HG03457 (cell line): ENCODE results near the gene ACYP2.
A peak's percentile ranks its signal among the peaks of the same experiment; 100 is the strongest.
"Not testable (repeated sequence)": the region's sequence is repeated elsewhere in the genome, so short reads cannot be mapped to it uniquely, and the experiment has no call there.

Experiments
- ATAC-seq: cut with Tn5 transposase; IDR thresholded peaks from one replicate; pipeline ENCODE4 v1.9.1; 2021; ENCODE audit warnings: moderate number of reproducible peaks; ENCODE audit not compliant: unreplicated experiment

Gene ACYP2

DNA sequence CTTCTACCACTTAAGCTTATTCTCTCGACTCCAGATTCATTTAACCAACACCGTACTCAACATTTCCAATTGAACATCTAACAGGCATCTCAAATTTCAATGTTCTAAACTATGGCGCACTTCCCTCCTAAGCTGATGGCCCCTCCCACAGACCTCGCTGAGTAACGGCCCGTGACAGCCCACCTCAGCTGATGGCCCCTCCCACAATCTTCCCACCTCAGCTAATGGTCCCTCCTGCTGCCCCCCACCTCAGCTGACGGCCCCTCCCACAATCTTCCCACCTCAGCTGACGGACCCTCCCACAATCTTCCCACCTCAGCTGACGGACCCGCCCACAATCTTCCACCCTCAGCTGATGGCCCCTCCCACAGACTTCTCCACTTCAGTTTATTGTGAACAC, 197.7 kb downstream of the ACYP2 start:
- ATAC-seq = no peak

DNA sequence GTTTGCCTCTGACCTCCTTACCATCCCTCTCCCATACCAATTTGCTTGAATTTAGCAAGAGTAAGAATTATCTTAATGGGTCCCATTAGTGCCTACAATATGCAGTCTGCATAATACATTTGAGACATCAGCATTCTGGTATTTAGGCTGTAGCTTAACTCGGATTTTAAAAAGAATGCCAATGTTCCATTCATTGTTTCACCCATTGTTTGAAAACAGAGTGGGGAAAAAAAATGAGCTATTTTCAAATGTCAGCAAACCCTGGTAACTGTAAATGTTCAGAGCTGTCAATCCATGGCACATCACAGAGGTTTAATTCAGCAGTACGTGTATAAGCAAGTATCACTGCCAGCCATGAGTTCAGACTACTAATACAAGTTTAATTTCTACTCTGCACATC, 202.6 kb downstream of the ACYP2 start:
- no peak for ATAC-seq

DNA sequence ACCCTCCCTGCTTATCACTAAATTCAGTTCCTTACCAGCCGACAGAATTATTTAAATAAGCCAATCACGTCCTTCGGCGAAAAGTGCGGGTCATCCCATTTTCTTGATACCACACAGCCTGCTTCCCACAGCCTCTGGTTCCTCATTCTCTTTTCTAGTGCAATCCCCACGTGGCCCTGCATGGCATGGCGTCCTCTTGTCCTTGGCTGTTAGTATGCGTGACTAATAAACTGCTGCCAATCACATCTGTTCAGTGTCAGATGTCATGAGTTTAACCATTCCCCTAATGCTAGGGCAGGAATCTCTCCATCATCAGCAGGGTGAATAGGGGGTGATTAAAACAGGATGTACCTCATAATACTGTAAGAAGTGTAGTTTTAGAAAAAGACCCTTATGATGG, 203.4 kb downstream of the ACYP2 start:
- no peak for ATAC-seq

DNA sequence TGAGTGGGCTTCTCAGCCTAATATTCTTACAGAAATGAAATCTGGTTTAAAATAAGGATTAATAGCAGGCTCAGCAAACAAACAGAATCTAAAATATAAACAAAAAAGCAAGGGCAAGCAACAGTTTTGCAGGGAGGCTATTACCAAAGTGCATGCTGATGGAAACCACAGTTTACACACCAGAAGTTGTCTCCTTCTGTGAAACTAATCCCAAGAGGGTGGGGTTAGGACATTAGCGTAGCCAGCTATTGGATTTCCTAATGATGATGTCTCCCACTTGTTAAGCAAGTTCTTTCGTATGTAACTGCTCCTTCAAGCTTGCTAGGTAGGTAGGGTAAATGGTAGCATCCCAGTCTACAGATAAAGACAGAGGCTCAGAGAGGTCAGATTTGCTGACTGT, 205.6 kb downstream of the ACYP2 start:
- no peak for ATAC-seq

DNA sequence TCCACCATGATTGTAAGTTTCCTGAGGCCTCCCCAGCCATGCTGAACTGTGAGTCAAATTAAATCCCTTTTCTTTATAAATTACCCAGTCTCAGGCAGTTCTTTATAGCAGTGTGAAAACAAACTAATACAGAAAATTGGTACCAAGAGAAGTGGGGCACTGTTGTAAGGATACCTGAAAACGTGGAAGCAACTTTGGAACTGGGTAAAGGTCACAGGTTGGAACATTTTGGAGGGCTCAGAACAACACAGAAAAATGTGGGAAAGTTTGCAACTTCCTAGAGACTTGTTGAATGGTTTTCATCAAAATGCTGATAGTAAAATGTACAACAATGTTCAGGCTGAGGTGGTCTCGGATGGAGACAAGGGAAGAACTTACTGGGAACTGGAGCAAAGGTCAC, 209.1 kb downstream of the ACYP2 start:
- not testable (repeated sequence) for ATAC-seq

DNA sequence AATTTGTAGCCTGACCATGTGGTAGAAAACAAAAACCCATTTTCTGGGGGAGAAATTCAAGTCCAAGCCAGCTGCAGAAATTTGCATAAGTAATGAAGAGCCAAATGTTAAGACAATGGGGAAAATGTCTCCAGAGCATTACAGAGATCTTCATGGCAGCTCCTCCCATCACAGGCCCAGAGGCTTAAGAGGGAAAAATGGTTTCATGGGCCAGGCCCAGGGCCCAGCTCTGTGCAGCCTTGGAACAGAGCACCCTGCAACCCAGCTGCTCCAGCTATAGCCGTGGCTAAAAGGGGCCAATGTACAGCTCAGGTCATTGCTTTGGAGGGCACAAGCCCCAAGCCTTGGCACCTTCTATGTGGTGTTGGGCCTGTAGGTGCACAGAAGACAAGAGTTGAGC, 209.7 kb downstream of the ACYP2 start:
- no peak for ATAC-seq

DNA sequence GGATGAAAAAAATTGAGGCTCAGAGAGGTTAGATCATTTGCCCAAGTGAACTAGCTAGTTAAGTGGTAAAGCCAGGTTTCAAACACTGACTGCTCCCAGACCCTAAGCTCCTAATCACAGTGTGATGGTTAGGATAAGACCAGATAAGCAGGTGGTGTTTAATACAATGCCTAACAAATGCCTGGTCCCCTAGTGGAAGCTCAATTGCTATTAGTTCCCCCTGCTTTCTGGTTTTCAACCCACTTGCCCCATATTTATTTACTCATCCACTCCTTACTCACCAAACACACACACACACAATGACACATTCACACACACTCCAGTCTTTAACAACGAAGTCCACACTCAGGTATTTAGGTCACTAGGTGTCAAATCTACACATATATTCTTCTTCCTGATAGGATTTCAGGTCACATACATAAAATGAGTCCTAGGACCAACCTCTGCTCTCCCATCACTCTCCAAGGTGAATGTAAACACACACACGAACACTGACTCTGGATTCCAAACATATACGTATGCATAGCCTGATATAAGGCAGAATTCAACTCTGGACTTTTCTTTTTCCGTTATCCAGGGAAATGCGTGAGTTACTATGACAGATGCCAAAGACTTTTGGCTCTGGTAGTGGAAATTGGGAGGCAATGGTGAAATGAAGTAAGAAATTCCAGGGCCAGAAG, 214.2 kb downstream of the ACYP2 start:
- no peak for ATAC-seq

DNA sequence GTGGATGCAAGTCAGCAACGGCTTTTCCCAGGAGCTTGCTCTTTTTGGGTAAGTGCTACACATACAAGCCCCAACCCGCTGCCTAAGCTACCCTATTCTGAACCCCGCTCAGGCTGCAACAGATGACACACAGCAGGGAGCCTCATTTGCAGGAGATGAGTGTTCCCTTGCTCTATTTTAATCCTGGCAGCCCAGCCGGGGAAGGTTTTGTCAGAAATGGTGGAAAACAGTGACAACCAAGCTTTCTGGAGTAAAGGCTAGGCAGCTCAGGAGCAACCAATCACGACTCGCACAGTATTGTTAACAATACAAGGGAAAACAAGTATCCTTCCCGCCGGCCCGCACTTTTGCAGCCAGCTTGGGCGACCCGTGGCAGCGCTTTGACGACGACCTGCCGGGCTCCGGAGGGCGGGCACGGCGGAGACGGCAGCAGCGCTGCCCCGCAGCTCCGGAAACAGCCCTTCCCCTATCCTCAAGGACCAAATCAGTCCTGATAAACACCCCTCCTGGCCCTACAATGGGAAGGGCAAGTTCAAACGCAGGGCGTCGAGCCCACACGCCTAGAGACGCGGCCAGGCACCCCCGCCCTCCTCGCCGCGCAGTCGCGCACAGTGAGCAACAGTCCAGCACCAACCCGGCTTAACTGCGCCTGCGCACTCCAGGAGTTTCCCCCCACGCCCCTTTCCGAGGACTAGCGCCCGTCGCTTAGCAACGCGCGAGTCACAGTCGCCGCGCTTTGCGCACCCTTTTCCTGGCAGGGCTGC, 214.9 kb downstream of the ACYP2 start:
- ATAC-seq = peak; percentile 97

DNA sequence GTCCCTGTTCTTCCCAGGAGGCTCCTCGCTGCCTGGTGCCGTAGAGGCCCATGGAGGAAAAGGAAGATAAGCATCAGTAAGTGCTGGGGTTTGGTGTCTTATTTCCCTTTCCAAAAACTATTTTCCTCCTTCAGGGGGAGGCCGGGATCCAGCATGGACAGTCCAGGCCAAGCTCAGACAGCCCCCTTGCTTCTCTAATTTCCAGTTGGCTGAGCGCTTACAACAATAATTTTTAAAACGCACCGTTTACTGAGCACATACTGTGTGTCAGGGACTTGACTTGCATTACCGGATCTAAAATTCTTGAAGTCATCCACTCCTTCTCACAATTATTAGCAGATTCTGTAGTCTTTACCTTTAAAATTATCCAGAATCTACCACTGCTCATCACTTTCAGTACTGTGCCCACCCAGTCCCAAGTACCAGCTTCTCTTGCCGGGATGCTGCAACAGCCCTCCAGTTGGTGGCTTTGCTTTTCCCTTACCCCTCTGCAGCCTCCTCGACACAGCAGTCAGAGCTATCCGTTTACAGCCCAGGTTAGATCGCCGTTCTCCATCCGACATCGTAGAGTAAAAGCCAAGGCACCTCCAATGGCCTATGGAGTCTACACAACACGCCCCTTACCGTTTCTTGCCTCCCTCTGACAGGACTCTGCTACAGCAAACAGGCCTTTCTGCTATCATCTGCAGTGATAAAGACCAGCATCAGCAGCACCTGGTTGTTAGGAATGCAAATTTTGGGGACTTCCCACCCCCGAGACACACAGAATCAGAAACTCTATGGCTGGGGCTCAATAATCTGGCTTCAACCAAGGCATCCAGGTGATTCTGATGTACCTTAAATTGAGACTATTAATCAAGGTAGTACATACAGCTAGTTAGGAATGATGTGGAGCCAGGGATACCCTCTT, 215.8 kb downstream of the ACYP2 start:
- ATAC-seq = peak; percentile 17

DNA sequence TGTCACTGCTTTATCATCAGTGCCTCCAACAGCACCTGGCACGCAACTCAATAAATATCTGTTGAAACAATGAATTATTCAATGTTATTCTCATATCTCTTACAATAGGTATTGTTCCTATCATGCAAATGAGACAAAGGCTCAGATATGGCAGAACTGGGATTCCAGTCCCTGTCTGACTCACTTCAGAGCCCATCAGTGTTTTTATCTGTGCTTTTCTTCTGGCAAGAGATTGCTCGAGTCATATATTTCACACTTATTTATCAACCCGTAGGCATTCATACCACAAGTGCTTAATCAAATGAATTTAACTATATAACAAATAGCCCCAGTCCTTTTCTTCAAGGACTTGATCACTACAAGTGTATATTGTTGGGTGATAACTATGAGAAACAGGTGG, 217.0 kb downstream of the ACYP2 start:
- no peak for ATAC-seq

DNA sequence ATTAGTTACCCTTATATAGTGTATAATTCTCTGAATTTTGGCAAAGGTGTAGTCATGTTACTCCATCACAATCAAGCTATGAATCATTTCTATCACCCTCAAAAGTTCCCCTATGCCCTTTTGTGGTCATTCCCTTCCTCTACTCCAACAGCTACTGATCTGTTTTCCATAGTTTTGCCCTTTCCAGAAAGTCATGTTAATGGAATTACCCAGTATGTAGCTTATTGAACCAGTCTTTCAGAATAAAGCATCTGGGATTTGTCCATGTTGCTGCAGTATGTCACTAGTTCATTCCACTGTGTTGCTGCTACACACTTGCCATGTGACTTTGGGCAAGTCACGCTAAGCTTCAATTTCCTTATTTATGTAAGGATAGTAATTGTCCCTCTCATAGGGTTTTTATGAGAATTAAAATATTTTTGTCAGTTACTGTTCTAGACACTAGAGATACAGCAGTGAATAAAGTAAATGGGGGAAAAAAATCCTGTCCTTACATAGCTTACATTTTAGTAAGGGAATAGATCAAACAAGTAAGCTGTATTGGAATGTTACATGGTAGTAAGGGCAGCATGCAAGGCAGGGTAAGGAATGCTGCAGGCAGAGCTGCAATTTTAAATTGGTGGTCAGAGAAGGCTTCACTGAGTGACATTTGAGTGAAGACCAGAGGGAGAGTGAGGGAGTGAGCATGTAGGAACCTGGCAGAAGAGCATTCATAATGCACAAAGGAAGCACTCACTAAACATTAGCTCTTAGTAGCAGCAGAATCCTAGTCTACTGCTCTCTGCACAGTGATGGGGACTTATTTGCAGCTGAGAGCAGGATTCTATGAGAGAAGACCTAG, 220.9 kb downstream of the ACYP2 start:
- no peak for ATAC-seq

DNA sequence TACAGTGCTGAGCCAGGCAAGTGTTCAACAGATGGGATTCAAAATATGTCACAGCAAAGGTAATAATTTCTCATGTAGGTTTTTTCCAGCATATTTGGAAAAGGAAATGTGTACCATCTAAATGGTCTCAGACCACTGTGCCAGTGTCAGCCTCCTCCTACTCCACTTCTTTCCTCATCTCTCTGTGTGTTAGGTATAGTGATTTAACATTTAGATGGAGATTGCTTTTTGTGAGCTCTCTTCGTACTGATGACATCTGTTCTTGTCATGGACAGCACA, 221.5 kb downstream of the ACYP2 start:
- no peak for ATAC-seq

DNA sequence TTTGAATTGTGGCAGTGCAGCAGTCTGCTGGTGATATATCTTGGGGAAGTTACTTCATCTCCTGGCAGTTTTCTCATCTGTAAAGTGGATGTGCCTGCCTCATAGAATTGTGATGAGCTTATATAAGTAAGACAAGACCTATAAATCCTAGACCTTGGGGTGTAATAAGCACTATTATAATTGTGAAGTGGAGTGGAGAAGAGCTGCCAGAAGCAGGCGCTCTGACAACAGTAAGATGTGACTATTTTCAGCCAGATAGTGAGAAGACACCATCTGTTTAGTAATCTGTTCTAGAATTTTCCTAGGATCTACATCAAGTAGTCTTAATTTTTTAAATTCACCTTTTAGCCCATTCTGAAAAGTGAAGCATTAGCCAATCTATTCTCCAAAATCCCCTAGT, 226.2 kb downstream of the ACYP2 start:
- ATAC-seq = no peak

DNA sequence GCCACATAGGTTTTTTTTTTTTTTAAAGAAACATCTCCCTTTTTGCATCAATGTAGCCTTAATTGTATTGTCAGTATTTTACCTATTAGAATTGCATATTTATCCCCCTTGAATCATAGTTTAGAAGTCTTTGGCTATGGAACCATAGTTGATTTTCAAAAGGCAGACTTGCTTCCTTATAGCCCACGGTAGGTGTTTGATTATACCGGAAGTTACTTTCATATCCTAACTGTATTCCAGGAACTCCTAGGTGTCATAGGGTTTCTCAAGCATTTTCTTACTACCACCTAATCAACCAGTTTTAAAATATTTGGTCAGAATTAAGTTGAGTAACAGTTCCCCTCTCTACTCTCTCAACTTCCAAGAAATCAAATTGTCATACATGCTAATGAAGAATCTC, 227.2 kb downstream of the ACYP2 start:
- ATAC-seq = no peak

DNA sequence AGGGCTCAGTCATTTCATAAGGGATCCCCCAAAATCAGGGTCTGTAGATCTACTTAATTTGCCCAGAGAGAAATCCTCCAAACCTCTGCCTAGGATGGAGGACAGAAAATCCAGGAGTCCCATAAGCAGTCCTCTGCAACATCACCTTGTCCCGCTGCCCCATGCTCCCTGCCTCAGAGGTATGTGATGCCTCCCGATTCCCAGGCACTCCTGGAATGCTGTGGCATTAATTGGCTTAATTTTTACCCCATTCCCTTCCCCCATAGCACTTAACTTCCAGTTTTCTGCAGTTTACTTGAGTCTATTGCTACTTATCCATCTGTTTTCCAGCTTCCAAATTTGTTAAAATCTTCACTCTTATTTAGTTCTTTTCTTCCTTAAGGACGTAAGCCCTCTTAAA, 232.2 kb downstream of the ACYP2 start:
- ATAC-seq = no peak

DNA sequence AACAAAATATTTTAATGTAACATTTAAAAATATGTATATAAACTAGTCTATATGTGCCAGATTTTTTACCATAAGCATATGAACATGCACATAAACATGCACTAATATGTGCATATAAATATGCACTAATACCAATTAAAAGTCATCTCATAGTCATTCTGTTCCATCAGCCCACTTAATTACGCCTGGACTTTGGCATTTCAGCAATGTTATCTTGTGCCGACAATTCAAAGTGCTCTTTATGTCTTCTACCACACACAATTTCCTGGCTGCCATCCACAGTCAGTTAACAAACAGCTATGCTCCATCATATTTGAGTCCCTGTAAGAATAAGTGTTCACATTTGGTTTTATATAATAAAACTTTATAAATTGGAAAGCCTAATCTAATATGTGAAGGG, 233.2 kb downstream of the ACYP2 start:
- no peak for ATAC-seq

DNA sequence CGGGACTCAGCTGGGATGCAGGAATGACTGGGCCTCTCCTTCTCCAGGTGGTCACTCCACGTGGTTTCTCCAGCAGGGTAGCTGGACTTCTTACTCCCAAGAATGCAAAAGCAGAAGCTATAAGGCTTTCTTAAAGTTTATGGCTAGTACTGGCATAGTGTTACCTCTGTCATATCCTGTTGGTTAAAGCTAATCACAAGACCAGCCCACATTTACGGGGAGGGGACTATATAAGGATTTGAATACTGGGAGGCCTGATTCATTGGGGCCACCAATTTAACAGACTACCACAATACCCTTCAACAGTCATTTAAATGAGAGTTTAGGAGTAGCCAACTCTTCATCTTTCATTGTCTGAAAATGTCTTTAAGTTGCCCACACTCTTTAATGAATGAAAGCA, 235.0 kb downstream of the ACYP2 start:
- ATAC-seq = no peak

DNA sequence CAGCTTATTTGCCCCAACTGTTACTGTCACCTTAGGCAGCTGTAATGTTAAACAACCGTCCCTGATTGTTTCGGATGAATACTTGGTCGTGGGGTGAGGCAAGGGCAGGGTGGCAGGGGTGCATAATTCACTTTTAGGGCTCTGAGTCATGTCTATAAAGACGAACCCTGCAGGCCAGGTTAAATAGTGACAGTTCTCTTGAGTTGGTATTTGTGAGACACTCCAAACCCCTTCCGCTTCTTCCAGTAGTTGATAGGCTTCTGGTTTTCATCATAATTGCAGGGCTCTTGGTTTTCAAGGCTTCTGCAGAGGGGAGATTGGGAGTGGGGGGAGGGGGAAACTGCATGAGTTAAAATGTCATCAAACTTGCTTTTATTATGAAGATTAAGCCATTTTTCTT, 237.8 kb downstream of the ACYP2 start:
- ATAC-seq = no peak
